Neuronal stem cell (in vitro differentiated cells): ENCODE results near the gene C19orf73.

Experiments
- DNase-seq: peaks from one replicate; pipeline ENCODE4 v3.0.0-alpha.2; 2013; ENCODE audit warnings: low spot score
- H2AFZ ChIP-seq: one replicate; pipeline ENCODE4 v1.6.1; 2013; ENCODE audit warnings: mild to moderate bottlenecking, low read length, inconsistent platforms
- H2AK5ac ChIP-seq: 2 replicates; pipeline ENCODE4 v1.6.1; 2013; ENCODE audit warnings: low read depth, mild to moderate bottlenecking, inconsistent platforms, low read length, moderate library complexity, mixed read lengths
- H2BK120ac ChIP-seq: 2 replicates; pipeline ENCODE4 v1.6.1; 2013; ENCODE audit warnings: low read depth, mild to moderate bottlenecking, inconsistent platforms, low read length, moderate library complexity, mixed read lengths
- H2BK12ac ChIP-seq: one replicate; pipeline ENCODE4 v1.6.1; 2013; ENCODE audit warnings: low read length, inconsistent platforms
- H2BK15ac ChIP-seq: 2 replicates; pipeline ENCODE4 v1.6.1; 2013; ENCODE audit warnings: mild to moderate bottlenecking, low read length, inconsistent platforms, mixed read lengths
- H2BK5ac ChIP-seq: one replicate; pipeline ENCODE4 v1.6.1; 2013; ENCODE audit warnings: inconsistent platforms, mild to moderate bottlenecking, low read length, moderate library complexity
- H3K14ac ChIP-seq: one replicate; pipeline ENCODE4 v1.6.1; 2013; ENCODE audit warnings: low read length, inconsistent platforms
- H3K18ac ChIP-seq: 2 replicates; pipeline ENCODE4 v1.6.1; 2013; ENCODE audit warnings: low read length, inconsistent platforms
- H3K23ac ChIP-seq: 2 replicates; pipeline ENCODE4 v1.6.1; 2013; ENCODE audit warnings: low read depth, mild to moderate bottlenecking, mixed read lengths, low read length, inconsistent platforms; ENCODE audit not compliant: poor library complexity
- H3K27ac ChIP-seq: replicated peaks from 3 replicates; pipeline ENCODE4 v1.5.1; 2013; ENCODE audit warnings: low read length, inconsistent platforms
- H3K27me3 ChIP-seq, 3 experiments: 2 replicates each; pipeline ENCODE4 v1.6.1; 2013; ENCODE audit warnings: low read length in 3 of 3, mild to moderate bottlenecking in 2 of 3, inconsistent platforms in 1 of 3, low read depth in 1 of 3, mixed read lengths in 1 of 3, moderate library complexity in 1 of 3; ENCODE audit not compliant: control insufficient read depth in 3 of 3, insufficient read depth in 3 of 3
- H3K36me3 ChIP-seq, 2 donors: replicated peaks in 1 of 2; 2 replicates each; pipeline ENCODE4 v1.6.1; 2013; ENCODE audit warnings: low read length in 2 of 2; ENCODE audit not compliant: control insufficient read depth in 2 of 2, insufficient read depth in 2 of 2
- H3K4ac ChIP-seq: 2 replicates; pipeline ENCODE4 v1.6.1; 2013; ENCODE audit warnings: inconsistent platforms, mild to moderate bottlenecking, low read length, moderate library complexity
- H3K4me1 ChIP-seq, 2 donors: 1 replicate in 1 of 2; 2 replicates in 1 of 2; pipeline ENCODE4 v1.6.1; 2013; ENCODE audit warnings: low read length in 2 of 2, low read depth in 1 of 2; ENCODE audit not compliant: control insufficient read depth in 2 of 2, insufficient read depth in 1 of 2
- H3K4me2 ChIP-seq: one replicate; pipeline ENCODE4 v1.6.1; 2013; ENCODE audit warnings: mild to moderate bottlenecking, low read length, inconsistent platforms; ENCODE audit not compliant: insufficient read depth, poor library complexity, severe bottlenecking
- H3K4me3 ChIP-seq, 2 donors: 2 replicates each; pipeline ENCODE4 v1.5.1; 2013; ENCODE audit warnings: low read length in 2 of 2, mild to moderate bottlenecking in 2 of 2, inconsistent platforms in 1 of 2, moderate library complexity in 1 of 2
- H3K79me1 ChIP-seq: one replicate; pipeline ENCODE4 v1.6.1; 2013; ENCODE audit warnings: low read depth, mild to moderate bottlenecking, inconsistent platforms, low read length, moderate library complexity
- H3K9ac ChIP-seq: one replicate; pipeline ENCODE4 v1.6.1; 2013; ENCODE audit warnings: mild to moderate bottlenecking, low read depth, low read length, inconsistent platforms; ENCODE audit not compliant: poor library complexity
- H3K9me3 ChIP-seq, 2 donors: replicated peaks in 1 of 2; 2 replicates each; pipeline versions ENCODE3 to v1.6.1; 2013; ENCODE audit warnings: low read length in 2 of 2, mild to moderate bottlenecking in 2 of 2, inconsistent platforms in 1 of 2, low read depth in 1 of 2, mixed read lengths in 1 of 2, moderate library complexity in 1 of 2; ENCODE audit not compliant: control insufficient read depth in 2 of 2, insufficient read depth in 1 of 2
- H4K8ac ChIP-seq: one replicate; pipeline ENCODE4 v1.6.1; 2013; ENCODE audit warnings: low read depth, mild to moderate bottlenecking, inconsistent platforms, low read length, moderate library complexity
- H4K91ac ChIP-seq: one replicate; pipeline ENCODE4 v1.6.1; 2013; ENCODE audit warnings: low read length, low read depth, mild to moderate bottlenecking, inconsistent platforms; ENCODE audit not compliant: poor library complexity
- WGBS, 2 donors: extraction: QIAGEN DNeasy Blood & Tissue Kit; methylation state at CpG; one replicate each; pipeline ENCODE4 v1.1.7; 2013; ENCODE audit warnings: missing lambda C conversion rate in 2 of 2, mixed read lengths in 1 of 2; ENCODE audit not compliant: insufficient read length in 2 of 2, insufficient replicate concordance in 1 of 2; ENCODE audit errors: extremely low coverage in 2 of 2; 5-methylcytosine and 5-hydroxymethylcytosine counted together

The C19orf73 gene

GRCh38 chr19:49091391-49092038 lies 27.4 kb downstream of the C19orf73 start:
- no peak overlapping the region for H2AFZ ChIP-seq
- no peak overlapping the region for H2BK120ac ChIP-seq
- no peak overlapping the region for H2AK5ac ChIP-seq
- no peak overlapping the region for H3K4me3 ChIP-seq
- H3K18ac ChIP-seq, result no peak overlapping the region
- no peak overlapping the region for H3K4ac ChIP-seq
- no peak overlapping the region for H3K9ac ChIP-seq
- no peaks in the 10 kb centered on the region for H3K9me3 ChIP-seq
- H3K27me3 ChIP-seq, result no peaks in the 10 kb centered on the region
- peaks cover 6% of the 10 kb centered on the region for H3K79me1 ChIP-seq
- WGBS, 2 donors, result no CpG with 5 or more reads among the region's 17 CpGs
- no peak overlapping the region for H3K27ac ChIP-seq
- H4K8ac ChIP-seq, result no peak overlapping the region
- no peak overlapping the region for H2BK12ac ChIP-seq
- H3K14ac ChIP-seq, result no peak overlapping the region
- H2BK5ac ChIP-seq, result no peak overlapping the region
- no peak overlapping the region for H3K23ac ChIP-seq
- no peak overlapping the region for H2BK15ac ChIP-seq
- no peak overlapping the region for H4K91ac ChIP-seq
- no peak overlapping the region for H3K4me2 ChIP-seq
- peaks cover 2 to 3% of the 10 kb centered on the region in 2 donors for H3K4me1 ChIP-seq
- peaks cover 57 to 96% of the 10 kb centered on the region in 2 donors for H3K36me3 ChIP-seq
- DNase-seq, result no peak

GRCh38 chr19:49086296-49086695 lies 32.6 kb downstream of the C19orf73 start:
- DNase-seq, result no peak
- H2BK15ac ChIP-seq, result no peak overlapping the region
- no peak overlapping the region for H2BK5ac ChIP-seq
- peaks cover 0 to 4% (median 0%) of the 10 kb centered on the region in 3 experiments for H3K27me3 ChIP-seq
- H3K9ac ChIP-seq, result no peak overlapping the region
- H3K36me3 ChIP-seq, result peaks cover 29 to 50% of the 10 kb centered on the region in 2 donors
- WGBS, 2 donors, result no CpG with 5 or more reads among the region's 11 CpGs
- no peak overlapping the region for H3K27ac ChIP-seq
- H2BK120ac ChIP-seq, result no peak overlapping the region
- peaks cover 6 to 7% of the 10 kb centered on the region in 2 donors for H3K4me1 ChIP-seq
- H3K9me3 ChIP-seq, result peaks cover 2 to 6% of the 10 kb centered on the region in 2 donors
- no peak overlapping the region for H3K18ac ChIP-seq
- no peak overlapping the region for H2BK12ac ChIP-seq
- peak overlapping the region; percentile 96 to 97 for H3K4me3 ChIP-seq
- H3K14ac ChIP-seq, result peak overlapping the region; percentile 33
- peaks cover 5% of the 10 kb centered on the region for H3K79me1 ChIP-seq
- H4K91ac ChIP-seq, result no peak overlapping the region
- no peak overlapping the region for H4K8ac ChIP-seq
- H3K4ac ChIP-seq, result no peak overlapping the region
- no peak overlapping the region for H3K23ac ChIP-seq
- H2AK5ac ChIP-seq, result no peak overlapping the region
- H2AFZ ChIP-seq, result no peak overlapping the region
- H3K4me2 ChIP-seq, result peak overlapping the region; percentile 87

GRCh38 chr19:49085868-49086232 lies 33.1 kb downstream of the C19orf73 start:
- Histone ChIP-seq H4K91ac (no peak overlapping the region), H3K4me3 (peak overlapping the region; percentile 96 to 97), H3K9ac (peak overlapping the region; percentile 65), H2BK120ac (no peak overlapping the region), H3K4me2 (peak overlapping the region; percentile 87), H3K79me1 (peaks cover 5% of the 10 kb centered on the region), H3K4ac (no peak overlapping the region), H3K36me3 (peaks cover 28 to 45% of the 10 kb centered on the region in 2 donors), H3K4me1 (peaks cover 6 to 7% of the 10 kb centered on the region in 2 donors), H4K8ac (no peak overlapping the region), H2BK5ac (peak overlapping the region; percentile 95), H3K23ac (no peak overlapping the region), H3K18ac (peak overlapping the region; percentile 99), H3K27ac (peak overlapping the region; percentile 94), H3K9me3 (peaks cover 2 to 6% of the 10 kb centered on the region in 2 donors), H3K14ac (no peak overlapping the region), H2BK12ac (no peak overlapping the region), H2AK5ac (no peak overlapping the region), H3K27me3 (peaks cover 0 to 4% (median 0%) of the 10 kb centered on the region in 3 experiments), H2BK15ac (no peak overlapping the region), H2AFZ (peak overlapping the region; percentile 89)
- DNase-seq, result no peak
- WGBS, 2 donors, result no CpG with 5 or more reads among the region's 14 CpGs

GRCh38 chr19:49085020-49085867 lies 33.7 kb downstream of the C19orf73 start, which contains the start of gene SNRNP70:
Gene SNRNP70, plus strand, starts transcription at chr19:49085451. Its CDS starts 964 bp downstream, at chr19:49086415.
- peaks cover 6 to 7% of the 10 kb centered on the region in 2 donors for H3K4me1 ChIP-seq
- H3K79me1 ChIP-seq, result peaks cover 5% of the 10 kb centered on the region
- H3K27ac ChIP-seq, result peak within 1 kb of the TSS; percentile 94
- H3K18ac ChIP-seq, result peak within 1 kb of the TSS; percentile 99
- peaks cover 2 to 6% of the 10 kb centered on the region in 2 donors for H3K9me3 ChIP-seq
- no CpG with 5 or more reads among the region's 89 CpGs for WGBS, 2 donors
- no peak within 1 kb of the TSS for H3K4ac ChIP-seq
- peak within 1 kb of the TSS; percentile 99 for H3K9ac ChIP-seq
- H2AFZ ChIP-seq, result peak within 1 kb of the TSS; percentile 89
- peak within 1 kb of the TSS; percentile 96 to 97 for H3K4me3 ChIP-seq
- peak within 1 kb of the TSS; percentile 32 for H2AK5ac ChIP-seq
- H3K23ac ChIP-seq, result peak within 1 kb of the TSS; percentile 100
- DNase-seq, result peak; percentile 99
- peaks cover 22 to 39% of the 10 kb centered on the region in 2 donors for H3K36me3 ChIP-seq
- no peak within 1 kb of the TSS for H4K91ac ChIP-seq
- H3K14ac ChIP-seq, result peak within 1 kb of the TSS; percentile 97
- H4K8ac ChIP-seq, result no peak within 1 kb of the TSS
- H2BK12ac ChIP-seq, result no peak within 1 kb of the TSS
- H2BK120ac ChIP-seq, result no peak within 1 kb of the TSS
- H2BK5ac ChIP-seq, result peak within 1 kb of the TSS; percentile 95
- H2BK15ac ChIP-seq, result no peak within 1 kb of the TSS
- peak within 1 kb of the TSS; percentile 87 for H3K4me2 ChIP-seq
- peaks cover 0 to 4% (median 0%) of the 10 kb centered on the region in 3 experiments for H3K27me3 ChIP-seq
